Erythroblast (primary cell): ENCODE data around the gene COL24A1.

Source experiments
- GATA1 ChIP-seq: IDR thresholded peaks from 2 replicates; pipeline ENCODE4 v1.6.1; 2011; ENCODE audit warnings: low read depth, mild to moderate bottlenecking, control low read depth, low read length, moderate library complexity
- POLR2A ChIP-seq: IDR thresholded peaks from 2 replicates; pipeline ENCODE4 v1.6.1; 2011; ENCODE audit warnings: mild to moderate bottlenecking, low read length

GRCh38 chr1:86084998-86085397 lies 71.6 kb downstream of the COL24A1 start:
- TF ChIP-seq POLR2A (no peak), GATA1 (no peak)
